Measurements from ENCODE around the gene FAAP100.

DNA sequence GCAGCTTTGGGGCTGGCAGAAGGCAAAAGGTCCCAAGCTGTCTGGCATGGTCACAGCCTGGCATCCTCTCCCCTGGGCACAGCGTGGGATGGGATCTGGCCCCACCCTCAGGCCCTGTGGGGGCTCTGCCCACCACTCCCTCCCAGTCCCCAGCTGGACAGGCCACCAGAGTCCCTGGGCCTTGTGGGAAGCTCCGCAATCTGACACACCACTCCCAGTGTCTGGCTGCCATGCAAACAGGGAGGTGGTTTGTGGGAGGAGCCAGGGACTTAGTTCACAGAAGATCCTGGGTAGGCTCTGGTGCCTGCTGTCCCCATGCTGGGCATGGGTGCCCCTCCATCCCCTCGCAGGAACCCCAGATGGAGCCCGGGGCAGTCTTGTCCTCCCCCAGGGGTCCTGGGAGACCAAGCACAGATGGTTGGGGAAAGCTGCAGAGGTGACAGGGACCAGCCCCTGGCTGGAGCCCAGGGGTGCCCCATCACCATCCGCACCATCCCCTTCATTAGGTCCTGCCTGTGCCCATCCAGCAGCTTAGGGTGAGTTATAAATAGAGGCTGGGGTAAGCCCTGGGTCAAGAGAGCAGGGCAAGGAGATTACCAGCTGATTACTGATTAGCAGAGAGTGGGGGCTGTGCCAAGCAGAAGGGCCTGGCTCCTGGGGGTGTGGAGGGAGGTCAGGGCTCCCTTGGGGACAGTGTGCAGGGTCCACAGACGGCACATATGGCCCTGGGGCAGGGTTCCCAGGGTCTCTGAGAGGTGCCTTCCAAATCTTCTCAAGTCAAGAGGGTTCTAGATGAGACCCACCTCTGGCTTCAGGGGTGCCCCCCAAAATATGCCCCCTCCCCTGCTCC, 17.8 kb downstream of the FAAP100 start:
- TF ChIP-seq, protein P1, sequence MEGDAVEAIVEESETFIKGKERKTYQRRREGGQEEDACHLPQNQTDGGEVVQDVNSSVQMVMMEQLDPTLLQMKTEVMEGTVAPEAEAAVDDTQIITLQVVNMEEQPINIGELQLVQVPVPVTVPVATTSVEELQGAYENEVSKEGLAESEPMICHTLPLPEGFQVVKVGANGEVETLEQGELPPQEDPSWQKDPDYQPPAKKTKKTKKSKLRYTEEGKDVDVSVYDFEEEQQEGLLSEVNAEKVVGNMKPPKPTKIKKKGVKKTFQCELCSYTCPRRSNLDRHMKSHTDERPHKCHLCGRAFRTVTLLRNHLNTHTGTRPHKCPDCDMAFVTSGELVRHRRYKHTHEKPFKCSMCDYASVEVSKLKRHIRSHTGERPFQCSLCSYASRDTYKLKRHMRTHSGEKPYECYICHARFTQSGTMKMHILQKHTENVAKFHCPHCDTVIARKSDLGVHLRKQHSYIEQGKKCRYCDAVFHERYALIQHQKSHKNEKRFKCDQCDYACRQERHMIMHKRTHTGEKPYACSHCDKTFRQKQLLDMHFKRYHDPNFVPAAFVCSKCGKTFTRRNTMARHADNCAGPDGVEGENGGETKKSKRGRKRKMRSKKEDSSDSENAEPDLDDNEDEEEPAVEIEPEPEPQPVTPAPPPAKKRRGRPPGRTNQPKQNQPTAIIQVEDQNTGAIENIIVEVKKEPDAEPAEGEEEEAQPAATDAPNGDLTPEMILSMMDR (optimal IDR thresholded peaks at IDR 0.05 in 1 of 3, IDR thresholded peaks at IDR 0.05 in 1 of 3, conservative IDR thresholded peaks at IDR 0.05 in 1 of 3; ENCODE audit: extremely low read depth in 1 of 3, insufficient read depth in 2 of 3, low read length in 3 of 3), result no peak
- no peak for TF ChIP-seq EZH2 (IDR thresholded peaks at IDR 0.05; ENCODE audit: low read length)
